KOPT-K1 (cell line): ENCODE measurements around the gene PCIF1.
"Not testable (repeated sequence)": the region's sequence is repeated elsewhere in the genome, so short reads cannot be mapped to it uniquely, and the experiment has no call there.

Source experiments
- H3K27ac ChIP-seq: fragments of 200-600 bp; sonication (generic); 2 replicates; pipeline ENCODE4 v1.5.1; 2016; ENCODE audit warnings: antibody characterized with exemption, mild to moderate bottlenecking, low read depth, low read length; ENCODE audit not compliant: poor library complexity, severe bottlenecking
- H3K36me3 ChIP-seq: fragments of 200-600 bp; sonication (generic); 2 replicates; pipeline ENCODE4 v1.5.1; 2017; ENCODE audit warnings: antibody characterized with exemption, mild to moderate bottlenecking, low read length, moderate library complexity; ENCODE audit not compliant: insufficient read depth
- H3K9me3 ChIP-seq: fragments of 200-600 bp; sonication (generic); 2 replicates; pipeline ENCODE4 v1.5.1; 2017; ENCODE audit warnings: antibody characterized with exemption, low read length, mild to moderate bottlenecking; ENCODE audit not compliant: insufficient read depth, poor library complexity, severe bottlenecking

PCIF1 gene

DNA sequence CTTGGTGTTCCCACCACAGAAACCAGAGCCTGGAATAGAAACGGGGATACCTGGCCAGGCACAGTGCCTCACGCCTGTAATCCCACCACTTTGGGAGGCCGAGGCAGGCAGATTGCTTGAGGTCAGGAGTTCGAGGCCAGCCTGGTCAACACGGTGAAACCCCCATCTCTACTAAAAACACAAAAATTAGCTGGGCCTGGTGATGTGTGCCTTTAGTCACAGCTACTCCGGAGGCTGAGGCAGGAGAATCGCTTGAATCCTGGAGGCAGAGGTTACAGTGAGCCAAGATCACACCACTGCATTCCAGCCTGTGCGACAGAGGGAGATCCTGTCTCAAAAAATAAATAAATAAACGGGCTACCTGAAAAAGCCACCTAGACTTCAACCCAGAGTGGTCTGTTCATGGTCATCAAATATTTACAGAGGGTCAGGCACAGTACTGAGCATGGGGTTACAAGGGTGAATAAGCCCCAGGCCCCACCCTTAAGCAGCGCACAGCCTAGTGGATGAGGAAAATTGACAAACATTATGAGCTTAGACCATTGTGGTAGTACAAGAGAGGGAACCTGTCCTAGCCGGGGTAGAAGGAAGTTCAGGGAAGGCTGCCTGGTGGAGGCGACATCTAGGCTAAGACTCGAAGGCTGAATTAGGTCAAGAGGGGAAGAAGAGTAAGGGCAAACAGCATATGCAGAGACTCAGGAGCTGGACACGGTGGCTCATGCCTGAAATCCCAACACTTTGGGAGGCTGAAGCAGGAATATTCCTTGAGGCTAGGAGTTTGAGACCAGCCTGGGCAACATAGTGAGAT, 7.2 kb upstream of the PCIF1 start:
- H3K27ac ChIP-seq: no peak overlapping the region
- no peaks in the 10 kb centered on the region for H3K36me3 ChIP-seq
- H3K9me3 ChIP-seq: no peaks in the 10 kb centered on the region

DNA sequence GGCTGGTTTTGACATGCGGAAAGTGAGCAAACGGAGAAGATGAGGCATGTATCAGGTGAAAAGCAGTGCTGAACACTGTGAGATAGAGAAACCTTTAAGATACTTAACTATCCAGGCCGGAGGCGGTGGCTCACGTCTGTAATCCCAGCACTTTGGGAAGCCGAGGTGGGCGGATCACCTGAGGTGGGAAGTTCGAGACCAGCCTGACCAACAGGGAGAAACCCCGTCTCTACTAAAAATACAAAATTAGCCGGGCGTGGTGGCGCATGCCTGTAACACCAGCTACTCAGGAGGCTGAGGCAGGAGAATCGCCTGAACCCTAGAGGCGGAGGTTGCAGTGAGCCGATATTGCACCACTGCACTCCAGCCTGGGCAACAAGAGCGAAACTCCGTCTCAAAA, 2.8 kb upstream of the PCIF1 start:
- H3K36me3 ChIP-seq, H3K9me3 ChIP-seq, H3K27ac ChIP-seq: not testable (repeated sequence)

DNA sequence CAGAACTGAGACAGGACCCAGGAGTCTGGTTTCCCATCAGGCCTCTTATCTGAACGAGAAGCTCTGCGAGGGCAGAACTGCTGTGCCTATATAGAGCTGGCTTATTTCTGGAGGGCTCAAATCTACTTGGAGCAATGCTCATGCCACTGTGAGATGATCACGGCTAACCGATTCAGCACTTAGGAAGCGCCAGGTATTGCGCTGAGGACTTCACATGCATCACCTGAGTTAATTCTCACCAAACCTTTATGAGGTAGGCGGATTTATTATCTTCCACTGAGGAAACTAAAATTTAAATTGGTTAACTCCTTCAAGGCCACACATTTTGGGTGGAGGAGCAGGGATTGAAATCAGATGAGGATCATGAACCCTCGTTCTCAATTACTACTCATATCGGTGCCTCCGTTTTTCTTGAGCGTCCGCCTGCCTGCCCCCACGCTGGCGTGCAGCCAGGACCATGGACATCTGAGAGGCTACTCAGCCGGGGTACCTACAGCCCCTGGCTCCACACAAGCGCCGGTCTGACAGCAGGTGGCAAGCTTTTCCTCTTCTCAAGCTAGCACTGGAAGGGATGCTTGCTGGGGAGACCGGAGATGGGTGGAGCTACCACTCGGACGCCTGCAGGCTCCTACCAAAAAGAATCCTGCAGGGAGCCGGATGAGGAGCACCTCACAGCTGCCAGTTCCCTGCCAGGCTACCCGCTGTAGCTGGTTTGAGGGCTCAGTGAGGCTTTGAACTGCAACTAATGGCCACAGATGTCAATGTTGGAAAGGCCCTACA, 1.0 kb upstream of the PCIF1 start:
- peak overlapping the region; percentile 97 for H3K27ac ChIP-seq
- H3K9me3 ChIP-seq: no peaks in the 10 kb centered on the region
- peaks cover 20% of the 10 kb centered on the region for H3K36me3 ChIP-seq

DNA sequence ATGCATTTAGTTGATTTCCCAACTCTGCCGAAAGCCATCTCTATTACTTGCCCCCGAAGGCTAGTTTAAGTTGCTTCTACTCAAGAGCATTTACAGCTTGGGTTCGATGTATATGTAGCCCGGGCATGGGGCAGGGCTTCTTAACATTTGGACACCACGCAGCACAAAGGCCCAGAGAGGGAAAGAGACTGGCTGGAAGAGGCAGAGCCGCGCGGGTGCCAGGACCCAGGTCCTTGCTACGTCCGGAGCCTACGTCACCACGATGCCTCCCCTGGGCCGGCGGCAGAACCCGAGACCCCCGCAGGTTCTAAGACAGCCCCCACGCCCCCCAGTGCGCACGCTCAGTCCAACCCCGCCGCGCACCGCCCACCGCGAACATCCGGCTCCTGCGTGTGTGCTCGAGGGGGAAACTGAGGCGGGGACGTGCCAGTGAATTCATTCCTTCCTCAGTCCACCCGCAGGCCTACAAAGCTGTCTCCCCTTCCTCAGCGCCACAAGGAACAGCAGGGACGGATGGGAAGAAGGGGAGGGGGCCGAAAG, 367 bp upstream of the PCIF1 start:
- no peaks in the 10 kb centered on the region for H3K9me3 ChIP-seq
- H3K36me3 ChIP-seq: peaks cover 26% of the 10 kb centered on the region
- peak overlapping the region; percentile 97 for H3K27ac ChIP-seq

DNA sequence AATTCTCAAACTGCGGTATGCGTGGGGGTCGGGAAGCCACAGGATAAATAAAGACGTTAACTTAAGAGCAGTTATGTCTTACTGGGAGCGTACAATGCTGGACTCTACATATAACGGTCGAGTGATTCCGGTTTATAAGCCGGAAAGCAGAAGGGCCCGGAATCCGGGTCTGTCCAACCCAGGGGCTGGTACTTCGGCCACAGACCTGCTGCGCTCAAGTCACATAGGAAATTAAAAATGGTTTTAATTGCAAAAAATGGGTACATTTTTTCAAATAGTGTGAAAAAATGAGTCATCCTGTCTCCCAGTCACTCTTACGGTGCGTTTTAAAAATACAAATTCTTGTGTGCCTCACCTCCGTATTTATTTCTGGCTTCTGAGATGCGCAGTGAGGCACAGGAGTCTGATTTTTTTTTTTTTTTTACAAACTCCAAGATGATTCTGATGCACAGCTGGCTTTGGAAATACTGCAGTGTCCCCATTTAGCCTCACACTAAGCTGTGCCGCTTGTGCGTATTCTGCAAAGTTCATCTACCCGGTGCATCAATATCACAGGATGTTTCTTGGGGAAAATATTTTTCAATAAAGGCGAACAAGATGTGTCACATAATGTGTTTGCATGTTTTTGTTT, 1.0 kb downstream of the PCIF1 start:
- Histone ChIP-seq H3K9me3 (no peaks in the 10 kb centered on the region), H3K27ac (peak overlapping the region; percentile 97), H3K36me3 (peaks cover 41% of the 10 kb centered on the region)

DNA sequence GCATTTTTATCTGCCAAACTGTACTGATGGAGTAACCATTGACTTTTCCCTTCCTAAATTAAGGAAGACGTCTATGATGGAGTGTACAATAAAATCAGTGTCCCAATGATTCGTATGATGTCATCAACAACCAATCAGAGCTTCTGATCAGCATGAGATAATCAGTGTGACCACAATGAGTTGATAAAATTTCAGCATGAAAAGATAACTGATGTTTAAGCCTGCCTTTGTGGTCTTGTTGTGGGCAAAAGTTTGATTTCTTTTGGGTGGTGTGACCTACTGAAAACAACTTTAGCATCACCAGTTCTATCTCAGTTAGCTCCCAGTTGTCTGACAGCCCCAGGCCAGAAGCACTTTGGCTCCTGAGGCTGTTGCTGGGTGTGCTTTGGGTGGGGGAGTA, 3.3 kb downstream of the PCIF1 start:
- Histone ChIP-seq H3K27ac (no peak overlapping the region), H3K9me3 (no peaks in the 10 kb centered on the region), H3K36me3 (peaks cover 60% of the 10 kb centered on the region)

DNA sequence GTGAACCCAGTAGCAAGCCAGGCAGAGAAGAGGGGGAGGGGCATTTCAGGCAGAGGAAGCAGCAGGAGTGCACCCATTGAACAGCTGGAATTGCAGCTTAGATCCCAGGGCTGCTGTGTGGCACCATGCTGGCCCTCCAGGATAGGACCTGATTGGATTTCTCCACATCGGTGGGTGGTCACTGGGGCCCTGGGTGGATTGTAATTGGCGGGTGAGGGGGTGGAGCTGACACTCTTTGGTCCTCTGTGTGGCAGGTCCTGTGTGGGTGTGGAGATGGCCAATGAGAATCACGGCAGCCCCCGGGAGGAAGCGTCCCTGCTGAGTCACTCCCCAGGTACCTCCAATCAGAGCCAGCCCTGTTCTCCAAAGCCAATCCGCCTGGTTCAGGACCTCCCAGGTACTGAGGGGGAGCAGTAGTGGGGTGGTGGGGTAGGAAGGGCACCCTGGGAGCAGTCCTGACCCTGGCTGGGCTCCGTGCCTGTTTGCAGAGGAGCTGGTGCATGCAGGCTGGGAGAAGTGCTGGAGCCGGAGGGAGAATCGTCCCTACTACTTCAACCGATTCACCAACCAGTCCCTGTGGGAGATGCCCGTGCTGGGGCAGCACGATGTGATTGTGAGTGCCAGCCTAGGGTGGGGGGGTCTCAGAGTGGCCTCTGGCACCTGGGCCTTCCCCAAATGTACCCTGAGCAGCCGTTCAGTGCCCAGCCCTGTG, 4.4 kb downstream of the PCIF1 start:
- Histone ChIP-seq H3K9me3 (no peaks in the 10 kb centered on the region), H3K36me3 (peaks cover 71% of the 10 kb centered on the region), H3K27ac (no peak overlapping the region)

DNA sequence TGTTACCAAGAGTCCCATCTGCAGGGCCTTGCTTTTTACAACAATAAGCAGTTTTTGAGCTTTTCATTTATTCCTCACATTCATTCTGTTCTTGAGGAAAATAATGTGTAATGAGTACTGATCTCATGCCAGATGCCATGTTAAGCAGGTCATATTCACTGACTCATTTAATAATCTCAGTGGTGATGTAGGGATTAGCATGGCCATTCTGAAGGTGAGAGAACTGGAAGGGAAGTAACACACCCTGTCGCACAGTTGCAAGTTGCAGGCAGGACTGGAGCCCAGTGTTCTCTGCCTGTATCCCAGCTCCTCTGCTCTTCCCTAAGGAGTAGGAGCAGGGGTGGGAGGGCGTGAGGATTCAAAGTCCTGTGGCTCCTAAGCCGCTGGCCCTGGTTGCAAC, 5.6 kb downstream of the PCIF1 start:
- H3K36me3 ChIP-seq: peaks cover 83% of the 10 kb centered on the region
- no peak overlapping the region for H3K27ac ChIP-seq
- no peaks in the 10 kb centered on the region for H3K9me3 ChIP-seq

DNA sequence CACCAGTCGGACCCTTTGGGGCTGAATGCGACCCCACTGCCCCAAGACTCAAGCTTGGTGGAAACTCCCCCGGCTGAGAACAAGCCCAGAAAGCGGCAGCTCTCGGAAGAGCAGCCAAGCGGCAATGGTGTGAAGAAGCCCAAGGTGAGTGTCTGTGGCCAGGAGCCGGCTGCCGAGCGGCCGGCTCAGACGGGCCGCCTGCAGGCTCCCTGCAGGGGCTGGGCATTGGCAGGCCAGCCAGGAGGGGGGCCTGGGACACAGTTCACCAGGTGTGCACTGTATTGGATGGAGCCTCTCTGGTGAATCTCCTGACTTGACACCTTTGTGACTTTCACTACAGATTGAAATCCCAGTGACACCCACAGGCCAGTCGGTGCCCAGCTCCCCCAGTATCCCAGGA, 6.0 kb downstream of the PCIF1 start:
- H3K27ac ChIP-seq: no peak overlapping the region
- H3K36me3 ChIP-seq: peaks cover 87% of the 10 kb centered on the region
- H3K9me3 ChIP-seq: no peaks in the 10 kb centered on the region

DNA sequence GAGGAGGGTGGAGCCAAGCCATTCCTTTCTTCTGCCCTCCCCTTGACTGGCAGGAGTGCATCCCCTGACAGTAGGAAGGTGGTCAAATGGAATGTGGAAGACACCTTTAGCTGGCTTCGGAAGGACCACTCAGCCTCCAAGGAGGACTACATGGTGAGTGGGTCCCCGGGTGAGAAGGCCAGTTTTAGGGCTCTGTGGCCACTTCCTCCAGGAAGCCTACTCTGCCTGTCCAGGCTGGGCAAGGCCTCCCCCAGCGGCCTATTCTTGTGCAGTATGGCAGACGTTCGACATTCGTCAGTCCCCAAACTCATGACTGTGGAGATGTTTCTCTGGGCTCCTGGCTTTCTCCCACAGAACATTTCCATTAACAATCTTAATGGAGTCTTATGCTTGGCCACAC, 9.1 kb downstream of the PCIF1 start:
- H3K9me3 ChIP-seq: no peaks in the 10 kb centered on the region
- H3K36me3 ChIP-seq: peaks cover 97% of the 10 kb centered on the region
- H3K27ac ChIP-seq: no peak overlapping the region

DNA sequence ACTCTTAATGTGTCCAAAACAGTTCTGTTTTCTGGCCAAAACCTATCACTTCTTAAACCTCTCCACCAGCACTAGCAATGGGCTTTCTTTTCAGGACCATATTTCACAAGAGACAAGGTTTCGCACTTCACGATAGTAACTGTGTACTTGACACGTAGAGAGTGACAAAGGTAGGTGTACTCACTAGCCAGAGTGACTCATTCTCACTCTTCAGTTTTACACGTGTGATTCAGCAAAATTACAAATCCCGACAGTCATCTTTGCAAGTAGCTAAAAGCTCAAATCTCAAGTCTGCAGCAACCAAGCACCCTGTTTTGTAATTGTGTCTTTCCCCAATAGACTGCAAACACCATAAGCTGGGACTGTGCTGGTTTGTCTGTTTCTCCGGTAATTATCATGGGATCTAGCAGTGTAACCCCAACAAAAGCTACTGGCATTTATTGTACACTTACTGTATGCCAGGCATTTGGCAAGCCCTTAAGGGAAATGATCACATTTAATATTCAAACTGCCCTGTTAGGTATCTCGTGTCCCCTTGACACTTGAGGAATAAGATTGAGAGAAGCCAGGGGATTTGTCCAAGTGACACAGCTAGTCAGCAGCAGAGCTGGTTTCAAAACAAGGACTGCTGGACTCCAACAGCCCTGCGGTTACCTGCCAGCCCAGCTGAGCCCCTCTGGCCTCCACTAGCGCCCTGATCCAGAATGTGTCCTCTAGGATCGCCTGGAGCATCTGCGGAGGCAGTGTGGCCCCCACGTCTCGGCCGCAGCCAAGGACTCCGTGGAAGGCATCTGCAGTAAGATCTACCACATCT, 9.9 kb downstream of the PCIF1 start:
- no peak overlapping the region for H3K27ac ChIP-seq
- H3K36me3 ChIP-seq: peaks cover 97% of the 10 kb centered on the region
- H3K9me3 ChIP-seq: no peaks in the 10 kb centered on the region

DNA sequence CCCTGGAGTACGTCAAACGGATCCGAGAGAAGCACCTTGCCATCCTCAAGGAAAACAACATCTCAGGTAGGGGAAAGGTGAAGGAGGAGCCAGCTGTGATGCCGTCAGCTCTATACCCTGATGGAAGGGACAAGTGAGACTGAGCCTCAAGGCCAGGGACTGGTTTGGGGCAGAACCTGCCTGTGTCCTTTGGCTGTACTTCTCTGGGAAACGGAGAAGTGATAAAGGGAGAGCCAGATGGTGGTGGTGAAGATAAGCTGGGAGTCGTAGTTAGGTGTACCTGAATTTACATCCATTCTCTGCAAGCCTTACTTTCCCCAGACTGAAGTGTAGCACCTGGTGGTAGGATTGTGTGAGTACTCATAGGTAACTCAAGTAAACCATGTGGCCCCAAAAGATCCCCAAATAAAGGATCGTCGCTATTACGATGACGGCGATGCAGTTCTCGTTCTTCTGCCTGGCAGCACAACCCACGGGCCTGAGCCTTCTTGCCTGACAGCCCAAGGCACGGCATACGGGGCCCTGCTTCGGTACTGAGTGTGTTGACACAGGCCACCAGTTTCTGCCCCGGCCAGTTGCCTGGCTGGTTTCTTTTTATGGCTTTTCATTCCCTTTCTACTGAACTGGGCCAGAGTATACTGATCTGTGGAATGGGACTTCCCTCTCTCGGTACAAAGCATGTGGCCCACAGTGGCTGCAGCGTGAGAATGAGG, 10.6 kb downstream of the PCIF1 start:
- Histone ChIP-seq H3K9me3 (no peaks in the 10 kb centered on the region), H3K27ac (no peak overlapping the region), H3K36me3 (peaks cover 97% of the 10 kb centered on the region)

DNA sequence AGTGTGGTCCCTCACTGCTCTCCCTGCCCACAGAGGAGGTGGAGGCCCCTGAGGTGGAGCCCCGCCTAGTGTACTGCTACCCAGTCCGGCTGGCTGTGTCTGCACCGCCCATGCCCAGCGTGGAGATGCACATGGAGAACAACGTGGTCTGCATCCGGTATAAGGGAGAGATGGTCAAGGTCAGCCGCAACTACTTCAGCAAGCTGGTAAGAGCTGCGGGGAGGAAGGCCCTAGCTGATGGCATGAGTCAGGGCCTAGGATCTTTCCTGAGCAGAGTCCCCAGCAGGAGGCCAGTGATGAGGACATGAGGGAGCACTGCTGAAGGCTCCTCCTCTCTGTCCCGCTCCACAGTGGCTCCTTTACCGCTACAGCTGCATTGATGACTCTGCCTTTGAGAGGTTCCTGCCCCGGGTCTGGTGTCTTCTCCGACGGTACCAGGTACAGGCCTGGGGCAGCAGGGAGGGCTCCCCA, 11.2 kb downstream of the PCIF1 start:
- H3K36me3 ChIP-seq: peaks cover 97% of the 10 kb centered on the region
- no peak overlapping the region for H3K27ac ChIP-seq
- H3K9me3 ChIP-seq: no peaks in the 10 kb centered on the region
